AG04450 (cell line): Measurements from ENCODE around the gene LRP1B. TPM values are rescaled to one million over a fixed set of nuclear protein-coding genes. Genes with fewer than 3 reads are reported as not detected.
"Not testable (repeated sequence)": the region's sequence is repeated elsewhere in the genome, so short reads cannot be mapped to it uniquely, and the experiment has no call there.

Experiments
- CTCF ChIA-PET: fragments of 300-600, 350-600 bp; formaldehyde crosslinking; extraction: SDS; loops from one replicate; lab custom pipeline; 2022; ENCODE audit warnings: antibody characterized with exemption, inconsistent platforms; lab: Charles Lee
- POLR2A ChIA-PET: fragments of 350-600 bp; formaldehyde crosslinking; extraction: SDS; loops from one replicate; lab custom pipeline; 2021; ENCODE audit warnings: antibody characterized with exemption, inconsistent platforms; lab: Yijun Ruan, JAX
- DNase-seq: peaks from one replicate; pipeline ENCODE4 v3.0.0-alpha.2; 2011; ENCODE audit warnings: low read depth, low spot score
- H3K27ac ChIP-seq: one replicate; pipeline ENCODE4 v1.5.1; 2012; ENCODE audit warnings: low read depth, low read length, control low read depth
- H3K27me3 ChIP-seq: one replicate; pipeline ENCODE4 v1.6.0; 2012; ENCODE audit warnings: low read length; ENCODE audit not compliant: control insufficient read depth, insufficient read depth
- H3K4me3 ChIP-seq: 2 replicates; pipeline ENCODE4 v1.5.1; 2011; ENCODE audit warnings: mild to moderate bottlenecking, low read depth, low read length, control low read depth
- H3K9me3 ChIP-seq: 2 replicates; pipeline ENCODE4 v1.5.1; 2012; ENCODE audit warnings: low read length; ENCODE audit not compliant: control insufficient read depth, insufficient read depth
- CTCF ChIP-seq: IDR thresholded peaks from 2 replicates; pipeline ENCODE4 v1.5.1; 2011; ENCODE audit warnings: low read depth, low read length, control low read depth, inconsistent platforms
- polyA plus RNA-seq: library from polyadenylated mRNA; depleted of rRNA; stranded (reverse); fragments of >200 nt; gene quantifications from 2 replicates; pipeline ENCODE4 v1.2.3, GENCODE V29; 2011

LRP1B gene
- polyA plus RNA-seq, 1 experiment: 0.15 TPM

DNA sequence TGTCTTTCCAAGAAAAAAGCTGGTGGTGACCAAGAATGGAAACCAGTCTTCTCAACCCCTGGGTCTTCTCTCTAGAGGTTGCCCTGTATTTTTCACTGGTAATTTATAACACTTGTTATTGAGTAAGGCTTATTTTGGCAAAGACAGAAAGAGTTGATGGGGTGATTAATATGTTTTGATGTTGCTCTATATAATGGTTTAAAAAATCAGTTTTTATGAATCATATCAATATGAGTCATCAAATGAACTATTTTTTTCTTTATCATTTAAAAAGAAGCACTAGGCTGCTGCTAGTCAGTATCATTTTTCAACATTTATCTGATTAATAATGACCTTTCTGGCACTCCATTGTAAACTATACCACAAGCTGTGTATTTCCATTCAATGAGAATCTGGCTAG is 1142.2 kb downstream of the LRP1B start:
- H3K27ac ChIP-seq: no peak overlapping the region
- H3K9me3 ChIP-seq: no peaks in the 10 kb centered on the region
- TF ChIP-seq CTCF: no peak
- H3K4me3 ChIP-seq: no peak overlapping the region
- no peak for DNase-seq
- POLR2A ChIA-PET: no interaction called here
- no peaks in the 10 kb centered on the region for H3K27me3 ChIP-seq
- CTCF ChIA-PET: no interaction called here

DNA sequence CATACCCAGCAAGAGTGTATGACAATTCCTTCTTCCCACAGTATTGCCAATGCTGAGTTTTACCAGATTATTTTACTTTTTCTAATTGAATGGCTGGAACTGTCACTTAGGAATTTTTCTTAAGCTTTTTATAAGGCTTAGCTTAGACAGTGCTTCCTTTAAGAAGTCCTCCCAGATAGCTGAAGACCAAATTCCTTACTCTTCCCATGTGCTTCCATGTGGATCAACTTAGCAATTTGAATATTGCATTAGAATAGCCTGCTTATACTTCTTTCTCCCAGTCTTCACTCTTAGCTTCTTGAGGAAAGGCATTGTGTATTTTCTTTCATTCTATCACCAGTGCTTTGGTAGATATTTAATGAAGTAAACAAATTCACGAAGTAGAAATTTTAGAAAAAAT is 1144.4 kb downstream of the LRP1B start:
- H3K27ac ChIP-seq: no peak overlapping the region
- no peak for TF ChIP-seq CTCF
- ChIA-PET POLR2A (no interaction called here), CTCF (no interaction called here)
- no peak for DNase-seq
- H3K27me3 ChIP-seq: no peaks in the 10 kb centered on the region
- no peak overlapping the region for H3K4me3 ChIP-seq
- H3K9me3 ChIP-seq: no peaks in the 10 kb centered on the region

- POLR2A ChIA-PET: no interaction called here
- Histone ChIP-seq H3K4me3 (no peak overlapping the region), H3K9me3 (no peaks in the 10 kb centered on the region), H3K27me3 (no peaks in the 10 kb centered on the region), H3K27ac (no peak overlapping the region)
- no peak for DNase-seq
- no peak for TF ChIP-seq CTCF
- CTCF ChIA-PET: no interaction called here
Measured at GRCh38 chr2:140975237-140975636, 1155.6 kb downstream of the LRP1B start.

- TF ChIP-seq CTCF: no peak
- Histone ChIP-seq H3K4me3 (no peak overlapping the region), H3K9me3 (no peaks in the 10 kb centered on the region), H3K27me3 (no peaks in the 10 kb centered on the region), H3K27ac (no peak overlapping the region)
- no peak for DNase-seq
- POLR2A ChIA-PET: no interaction called here
- CTCF ChIA-PET: no interaction called here
Measured at GRCh38 chr2:140972724-140973123, 1158.1 kb downstream of the LRP1B start.

DNA sequence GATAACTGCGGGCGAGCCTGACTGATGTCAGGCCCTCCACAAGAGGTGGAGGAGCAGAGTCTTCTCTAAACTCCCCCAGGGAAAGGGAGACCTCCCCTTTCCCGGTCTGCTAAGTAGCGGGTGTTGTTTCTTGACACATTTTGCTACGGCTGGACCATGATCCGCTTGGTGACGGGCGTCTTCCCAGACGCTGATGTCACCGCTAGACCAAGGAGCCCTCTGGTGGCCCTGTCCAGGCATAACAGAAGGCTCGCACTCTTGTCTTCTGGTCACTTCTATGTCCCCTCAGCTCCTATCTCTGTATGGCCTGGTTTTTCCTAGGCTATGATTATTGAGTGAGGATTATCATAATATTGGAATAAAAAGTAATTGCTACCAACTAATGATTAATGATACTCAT is 1166.5 kb downstream of the LRP1B start:
- CTCF ChIA-PET: not testable (repeated sequence)

More for the DNA sequence above, 1166.5 kb downstream of the LRP1B start:
- H3K4me3 ChIP-seq, POLR2A ChIA-PET, DNase-seq, H3K27me3 ChIP-seq, H3K9me3 ChIP-seq, H3K27ac ChIP-seq: not testable (repeated sequence)
- TF ChIP-seq CTCF: 0 out of 2 replicates have a peak, but pooled peaks have one; percentile 4
